NCI-H460 (cell line): Measurements from ENCODE around the gene TRPM8. TPM values are rescaled to one million over a fixed set of nuclear protein-coding genes. Genes with fewer than 3 reads are reported as not detected.

Source experiments
- DNase-seq: peaks from one replicate; pipeline ENCODE4 v3.0.0-alpha.2; 2016; ENCODE audit warnings: low read depth; ENCODE audit errors: extremely low read depth
- total RNA-seq: library from RNA; depleted of rRNA; stranded (reverse); fragments of >200 nt; shearing (Covaris generic); gene quantifications from 2 replicates; pipeline ENCODE4 v1.2.3, GENCODE V29; 2014

TRPM8 gene
- total RNA-seq, 1 experiment from 2014 or later, result not detected

DNA sequence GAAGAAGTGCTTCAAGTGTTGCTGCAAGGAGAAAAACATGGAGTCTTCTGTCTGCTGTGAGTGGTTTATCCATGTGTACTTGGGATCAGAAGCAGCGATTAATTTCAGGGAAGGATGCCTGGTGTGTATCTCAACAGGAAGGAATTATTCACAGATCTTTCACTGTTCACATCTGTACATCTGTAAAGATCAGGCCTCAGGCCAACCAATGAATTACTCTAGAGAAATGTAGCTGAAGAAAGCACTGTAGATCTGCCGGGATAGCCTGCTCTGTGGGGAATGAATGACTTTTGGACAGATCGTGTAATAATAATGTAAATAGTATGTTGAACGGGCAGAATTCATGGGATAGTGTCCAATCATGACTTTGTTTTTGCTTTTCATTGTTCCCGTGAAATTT lies 79.3 kb downstream of the TRPM8 start:
- no peak for DNase-seq

DNA sequence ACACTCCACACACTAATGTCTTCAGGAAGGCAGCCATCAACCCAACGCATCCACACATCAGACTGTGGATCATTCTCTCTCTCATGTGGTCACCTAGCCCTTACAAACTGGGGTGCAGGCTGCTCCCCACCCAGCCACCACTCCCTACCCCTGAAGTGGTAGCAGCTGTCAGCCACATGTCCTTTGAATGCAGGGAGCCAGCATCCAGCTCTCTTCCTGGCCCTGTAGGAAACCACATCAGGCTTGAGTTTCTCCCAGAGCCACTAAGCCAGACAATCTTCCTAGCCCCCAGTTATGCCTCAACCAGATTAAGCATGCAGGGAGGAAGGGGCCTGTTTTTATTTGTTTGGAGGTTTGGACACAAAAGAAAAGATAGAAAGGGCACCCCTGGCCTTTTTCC lies 80.5 kb downstream of the TRPM8 start:
- DNase-seq, result no peak

DNA sequence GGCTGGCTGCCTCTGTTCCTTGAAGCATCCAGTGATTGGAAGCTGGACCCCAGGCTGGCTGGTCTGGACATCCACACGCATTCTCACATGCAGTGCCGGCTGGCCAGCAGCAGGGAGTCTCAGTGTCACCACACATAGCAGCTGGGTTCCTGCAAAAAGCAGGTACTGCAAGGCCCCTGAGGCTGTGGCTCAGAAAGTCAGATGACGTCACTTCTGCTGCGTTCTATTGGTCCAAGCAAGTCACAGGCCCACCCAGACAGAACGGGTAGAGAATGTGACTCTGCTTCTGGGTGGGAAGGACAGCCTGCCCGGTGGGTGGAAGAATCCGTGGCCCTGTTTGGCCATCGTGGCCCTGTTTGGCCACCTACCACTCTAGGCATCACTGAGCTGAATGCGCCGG lies 82.0 kb downstream of the TRPM8 start:
- DNase-seq, result no peak

DNA sequence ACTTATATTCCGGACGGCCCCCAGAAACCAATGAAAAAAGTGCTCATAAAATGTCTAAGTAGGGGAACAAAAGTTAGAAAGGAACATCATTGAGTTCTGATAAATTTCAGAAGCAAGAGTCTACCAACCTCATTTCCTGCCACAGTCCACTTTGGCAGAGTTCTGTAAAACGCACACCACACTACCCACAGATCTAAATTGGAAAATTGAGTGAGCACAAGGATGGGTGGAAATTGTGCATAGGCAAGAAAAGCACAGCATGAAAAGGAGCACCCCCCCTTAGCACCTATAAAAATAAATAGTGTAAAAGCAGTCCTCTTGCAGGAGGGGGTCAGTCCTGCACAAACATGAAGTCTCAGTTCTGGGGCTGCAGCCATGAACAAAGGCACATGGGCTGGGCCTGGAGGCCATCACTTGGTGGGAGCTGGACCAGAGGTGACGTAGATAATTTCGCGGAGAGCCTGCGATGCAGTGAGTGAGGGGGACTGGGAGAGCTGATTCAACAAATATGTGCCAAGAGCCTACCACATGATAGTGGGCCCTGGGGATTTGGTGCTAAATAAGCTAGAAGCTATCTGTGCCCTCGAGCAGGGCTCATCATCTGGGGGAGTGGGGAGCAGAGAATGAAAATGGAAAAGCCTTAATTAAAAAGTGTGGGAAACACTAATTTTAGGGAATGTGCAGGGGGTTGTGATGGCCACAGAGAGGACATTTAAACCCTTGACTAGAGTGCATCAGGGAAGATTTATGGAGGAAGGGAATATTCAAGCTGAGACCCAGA lies 84.4 kb downstream of the TRPM8 start:
- DNase-seq, result no peak

DNA sequence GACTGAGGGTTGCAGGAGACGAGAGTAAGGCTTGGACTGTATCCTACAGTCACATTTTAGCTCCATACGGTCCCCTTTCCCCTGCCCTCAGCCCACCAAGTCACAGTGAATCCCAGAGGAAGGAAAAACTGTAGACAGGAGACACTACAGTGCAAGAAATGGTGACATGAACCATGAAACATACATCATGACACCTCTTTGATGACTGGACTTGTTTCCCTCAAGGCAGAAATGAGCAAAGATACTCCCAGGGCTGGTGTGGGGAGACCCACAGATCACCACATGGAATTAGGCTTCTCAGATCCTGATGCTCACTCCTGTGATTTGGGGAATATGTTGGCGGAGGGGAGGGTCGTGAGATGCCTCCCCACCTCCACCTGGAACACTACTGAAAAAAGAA lies 85.1 kb downstream of the TRPM8 start:
- no peak for DNase-seq

DNA sequence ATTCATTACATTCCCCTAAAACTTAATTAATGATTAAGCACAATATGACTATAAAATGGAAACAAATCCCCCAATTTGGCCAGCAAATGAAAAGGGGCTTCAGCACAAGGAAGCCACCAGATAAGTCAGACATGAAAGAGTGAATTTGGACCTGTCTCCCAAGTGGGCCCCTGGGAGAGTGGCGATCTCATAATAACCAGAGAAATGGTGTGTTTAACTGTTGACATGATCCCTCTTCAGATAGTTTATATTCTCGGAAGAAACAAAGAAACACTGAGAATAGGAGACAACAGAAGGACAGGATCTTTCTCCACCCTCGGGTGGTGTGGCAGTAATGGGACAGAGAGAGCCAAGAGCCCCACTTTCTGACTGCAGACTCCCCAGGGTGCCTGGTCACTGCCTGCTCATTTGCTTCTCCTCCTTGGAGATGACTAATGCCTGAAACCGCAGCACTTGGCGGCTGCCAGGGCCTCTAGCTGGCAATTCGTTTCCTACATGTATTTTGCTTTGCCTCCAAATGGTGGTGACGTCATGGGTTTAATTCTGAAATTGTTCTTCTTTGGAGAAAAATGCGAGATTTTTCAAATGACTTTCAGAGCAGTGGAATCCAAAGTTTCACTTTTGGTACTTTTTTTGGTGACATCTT lies 86.9 kb downstream of the TRPM8 start:
- DNase-seq, result peak; percentile 42

DNA sequence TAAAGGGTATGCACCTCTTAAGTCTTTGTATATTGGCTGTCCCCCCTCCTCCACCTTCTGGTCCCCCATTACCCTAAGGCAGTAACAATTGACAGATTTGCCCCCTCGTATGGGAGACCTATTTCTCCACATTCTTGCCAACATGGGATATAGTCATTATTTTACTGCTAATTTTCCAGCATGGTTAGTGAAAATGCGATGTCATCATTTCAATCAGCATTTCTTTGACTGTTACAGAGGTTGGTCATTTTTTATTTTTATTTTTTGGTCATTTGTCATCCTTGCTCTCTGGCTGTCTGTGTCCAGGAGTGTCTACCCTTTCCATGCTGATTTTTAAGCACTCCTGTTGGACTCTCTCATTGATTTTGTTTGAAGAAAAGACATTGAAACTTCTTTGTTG lies 88.0 kb downstream of the TRPM8 start:
- no peak for DNase-seq

DNA sequence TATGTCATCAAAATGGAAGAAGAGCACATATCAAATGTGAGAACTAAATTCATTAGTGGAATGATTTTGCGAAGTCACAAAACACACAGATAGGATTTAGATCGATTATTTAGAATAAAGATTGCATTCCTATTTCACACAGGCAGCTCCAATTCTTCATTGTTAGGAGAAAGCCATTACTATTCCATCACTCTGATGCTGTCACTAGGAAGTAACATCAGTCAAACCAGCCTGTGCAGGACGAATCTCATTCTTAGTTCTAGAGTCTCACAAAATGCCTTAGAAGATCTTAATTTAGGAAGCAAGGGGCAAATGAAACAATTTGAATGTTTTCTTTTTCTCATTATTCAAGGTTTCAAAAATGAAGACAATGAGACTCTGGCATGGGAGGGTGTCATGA lies 89.3 kb downstream of the TRPM8 start:
- DNase-seq, result no peak

DNA sequence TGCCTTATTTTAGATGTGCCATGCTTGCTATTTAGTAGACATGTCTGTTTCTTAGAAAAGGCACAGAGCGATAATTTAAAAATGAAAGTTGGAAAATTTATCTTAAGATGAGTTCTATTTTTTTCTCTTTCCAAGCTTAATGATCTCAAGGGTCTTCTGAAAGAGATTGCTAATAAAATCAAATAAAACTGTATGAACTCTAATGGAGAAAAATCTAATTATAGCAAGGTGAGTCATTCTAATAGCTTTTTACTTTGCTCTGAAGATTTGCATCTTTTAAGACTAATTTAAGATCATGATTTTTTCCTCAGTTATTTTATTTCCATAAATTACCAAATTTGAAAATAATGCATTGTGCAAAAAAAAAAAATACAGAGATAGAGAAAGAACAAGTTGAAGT lies 97.3 kb downstream of the TRPM8 start:
- no peak for DNase-seq

DNA sequence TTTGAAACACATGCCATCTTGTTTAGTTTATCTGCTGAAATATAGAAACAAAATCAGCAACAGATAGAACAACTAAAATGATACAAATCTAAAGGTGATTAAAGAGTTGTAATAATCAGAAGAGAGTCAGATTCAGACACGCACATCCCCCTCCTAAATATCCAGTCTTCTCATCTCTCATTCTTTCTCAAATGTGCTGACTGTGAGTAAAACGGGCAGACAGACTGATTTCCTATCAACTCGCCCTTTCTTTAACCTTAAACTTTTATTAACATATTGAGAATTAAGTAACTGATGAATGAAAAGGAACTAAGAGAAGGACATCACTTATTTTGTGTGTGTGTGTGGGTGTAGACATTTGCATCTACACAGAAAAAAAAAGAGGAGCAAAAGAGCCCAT lies 98.7 kb downstream of the TRPM8 start:
- no peak for DNase-seq

DNA sequence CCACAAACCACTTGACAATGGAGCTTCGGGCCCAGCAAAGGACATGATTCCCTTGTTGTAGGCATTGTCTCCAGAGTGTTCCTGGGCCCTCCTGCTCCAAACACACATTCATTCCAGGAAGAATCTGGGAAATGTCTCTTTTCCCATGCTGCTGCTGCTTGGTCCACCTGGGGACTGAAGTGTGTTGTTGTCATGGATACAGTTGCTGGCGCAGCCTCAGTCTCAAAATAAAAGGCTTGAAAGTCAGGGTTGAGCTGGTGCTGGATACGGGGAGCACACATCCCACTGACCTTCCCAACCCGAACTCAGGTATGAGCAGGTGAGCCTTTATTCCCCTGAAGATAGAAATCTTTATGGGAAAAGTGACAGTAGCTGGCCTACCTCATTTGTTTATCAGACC lies 102.7 kb downstream of the TRPM8 start:
- DNase-seq, result no peak

DNA sequence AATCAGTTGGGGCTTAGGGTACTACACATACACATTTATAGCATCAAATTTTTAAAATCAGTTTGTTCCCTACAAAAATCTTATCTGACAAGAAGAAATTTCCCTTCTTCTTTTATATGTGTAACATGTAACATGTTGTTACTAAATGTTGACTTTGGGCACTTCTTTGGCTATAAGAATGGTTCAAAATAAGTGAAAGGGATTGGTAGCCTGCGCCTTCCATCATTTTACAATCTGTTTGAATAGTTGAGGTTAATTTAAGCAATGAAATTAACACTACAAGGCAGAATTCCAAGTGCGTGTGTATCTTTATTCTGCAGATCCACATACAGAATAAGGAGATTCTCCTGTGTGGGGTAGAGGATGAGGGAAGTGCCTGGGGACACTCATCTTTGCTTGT lies 103.2 kb downstream of the TRPM8 start:
- no peak for DNase-seq

DNA sequence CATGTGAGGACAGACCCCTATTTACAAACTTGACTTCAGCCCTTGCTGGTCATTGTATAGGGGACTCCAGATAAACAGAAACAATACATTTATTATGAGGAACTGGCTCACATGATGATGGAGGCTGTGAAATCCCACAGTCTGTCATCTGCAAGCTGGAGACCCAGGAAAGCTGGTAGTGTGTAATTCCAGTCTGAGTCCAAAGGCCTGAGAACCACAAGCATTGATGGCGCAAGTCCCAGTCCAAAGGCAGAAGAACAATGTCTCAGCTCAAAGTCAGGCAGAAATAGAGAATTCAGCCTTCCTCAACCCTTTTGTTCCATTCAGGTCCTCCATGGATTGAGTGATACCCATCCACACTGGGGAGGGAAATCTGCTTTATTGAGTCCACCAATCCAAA lies 105.3 kb downstream of the TRPM8 start:
- no peak for DNase-seq

DNA sequence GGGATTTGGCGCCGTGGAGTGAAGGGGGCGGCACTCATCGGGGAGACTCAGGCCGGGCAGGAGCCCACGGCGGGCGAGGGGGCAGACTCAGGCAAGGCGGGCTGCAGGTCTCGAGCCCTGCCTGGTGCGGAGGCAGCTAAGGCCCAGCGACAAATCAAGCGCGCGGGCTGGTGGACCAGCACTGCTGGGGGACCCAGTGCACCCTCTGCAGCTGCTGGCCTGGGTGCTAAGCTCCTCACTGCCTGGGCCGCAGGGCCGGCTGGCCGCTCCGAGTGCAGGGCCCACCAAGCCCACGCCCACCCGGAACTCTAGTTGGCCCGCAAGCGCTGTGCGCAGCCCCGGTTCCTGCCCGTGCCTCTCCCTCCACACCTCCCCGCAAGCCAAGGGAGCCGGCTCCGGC lies 107.1 kb downstream of the TRPM8 start:
- DNase-seq, result no peak

DNA sequence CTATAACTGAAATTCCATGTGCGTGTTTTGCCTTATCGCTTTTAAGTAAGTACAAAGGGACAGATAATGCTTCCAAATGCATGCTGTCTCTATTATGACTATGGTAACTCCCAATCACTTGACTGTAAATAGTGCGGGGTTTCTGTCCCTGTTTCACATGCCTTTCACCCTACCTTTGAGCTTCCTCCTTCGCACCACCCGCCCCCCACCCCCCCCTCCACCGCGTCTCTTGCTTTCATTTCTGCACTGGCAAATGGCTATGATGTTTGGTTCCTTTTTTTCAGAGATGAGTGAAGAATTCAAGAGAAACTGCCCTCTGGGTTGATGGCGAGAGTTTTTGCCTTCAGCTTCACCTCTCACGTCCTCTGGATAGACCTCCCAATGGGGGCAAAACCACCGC lies 108.3 kb downstream of the TRPM8 start:
- no peak for DNase-seq

DNA sequence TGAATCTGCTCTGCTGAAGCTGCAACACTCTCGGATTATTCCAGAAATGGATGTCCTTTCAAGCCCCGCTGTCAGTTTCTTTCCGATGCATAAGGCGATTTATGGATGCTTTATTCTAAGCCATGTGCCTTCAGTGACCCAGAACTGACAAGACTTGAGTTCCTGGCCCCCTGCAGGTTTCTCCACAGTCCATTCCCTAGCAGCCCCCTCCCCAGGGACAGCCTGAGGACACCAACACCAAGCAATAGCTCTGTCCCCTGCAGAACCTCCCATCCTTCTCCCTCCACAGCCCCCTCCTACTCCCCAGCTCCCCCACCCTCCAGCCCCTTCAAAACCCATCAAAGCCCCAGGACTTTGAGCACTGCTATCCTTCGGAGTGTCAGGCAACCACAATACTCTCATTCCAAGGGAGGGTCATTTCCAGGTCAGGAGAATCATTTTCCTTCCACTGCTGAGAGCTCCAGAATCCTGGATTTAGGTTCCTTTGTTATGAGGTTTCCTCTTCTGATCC lies 108.8 kb downstream of the TRPM8 start:
- no peak for DNase-seq

DNA sequence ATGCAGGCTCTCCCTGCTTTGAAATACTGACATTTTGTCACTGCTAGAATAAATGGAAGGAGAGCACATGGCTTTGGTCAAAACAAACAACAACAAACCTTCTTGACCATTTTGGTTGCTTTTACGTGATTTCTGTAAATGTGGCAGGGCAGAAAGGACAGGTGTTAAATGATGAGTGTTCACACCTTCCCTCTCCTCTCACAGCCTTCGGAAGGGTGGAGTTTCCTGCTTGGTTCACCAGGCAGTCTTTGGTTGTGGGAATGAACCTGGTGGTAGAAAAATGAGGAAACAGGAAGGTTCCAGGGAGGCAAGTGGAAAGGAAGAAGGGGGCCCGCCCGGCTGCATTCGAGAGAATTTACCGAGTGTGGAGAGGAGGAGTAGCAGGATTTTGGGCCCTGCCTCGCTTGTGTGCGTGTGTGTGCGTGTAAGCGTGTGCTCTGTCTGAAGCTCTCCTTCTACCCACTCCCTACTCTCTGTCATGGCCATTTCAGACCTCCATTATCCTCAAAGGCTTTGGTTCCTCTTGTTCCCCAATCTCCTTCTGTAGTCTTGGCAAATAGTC lies 109.6 kb downstream of the TRPM8 start:
- no peak for DNase-seq

DNA sequence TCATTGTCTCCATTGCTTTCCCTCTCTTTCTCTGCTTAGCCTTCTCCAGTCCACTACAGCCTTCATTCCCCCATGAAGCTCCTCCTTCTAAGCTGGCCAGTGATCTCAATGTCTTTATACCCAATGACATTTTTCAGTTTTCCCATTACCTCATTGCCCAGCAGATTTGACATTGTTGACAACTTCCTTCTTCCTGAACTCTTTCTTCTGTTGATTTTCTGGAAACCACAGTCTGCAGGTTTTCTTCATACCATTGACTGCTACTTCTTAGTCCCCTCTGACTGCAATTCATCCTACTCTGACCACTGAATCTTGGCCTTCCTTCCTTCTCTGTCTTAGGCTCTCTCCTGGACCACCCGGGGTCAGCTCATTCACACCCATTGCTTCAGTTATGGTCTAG lies 110.5 kb downstream of the TRPM8 start:
- DNase-seq, result no peak

DNA sequence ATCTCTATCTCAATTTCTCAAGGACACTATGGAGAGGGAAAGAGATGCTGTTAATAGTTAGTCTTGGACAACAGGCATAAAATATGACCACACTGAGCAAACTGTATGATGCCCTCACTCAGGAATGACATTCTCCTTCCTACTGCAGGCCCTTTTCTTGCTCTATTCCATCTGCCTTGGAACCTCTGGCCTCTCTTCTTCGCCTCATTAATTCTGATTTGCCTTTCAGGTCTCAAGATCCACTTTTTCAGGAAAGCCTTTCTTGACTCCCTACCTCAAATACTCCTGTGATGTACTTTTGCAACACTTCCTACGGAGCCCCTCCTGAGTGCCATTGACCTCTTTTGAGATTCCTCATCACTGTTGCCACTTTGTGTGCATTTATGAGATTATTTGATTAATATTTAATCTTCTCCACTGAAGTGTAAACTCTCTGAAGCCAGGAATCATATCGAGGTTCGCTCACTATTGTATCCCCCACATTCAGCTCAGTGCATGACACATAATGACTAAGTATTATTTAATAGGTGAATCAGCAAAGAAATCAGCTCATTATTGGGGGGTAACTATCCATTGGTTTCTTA lies 112.1 kb downstream of the TRPM8 start:
- no peak for DNase-seq

DNA sequence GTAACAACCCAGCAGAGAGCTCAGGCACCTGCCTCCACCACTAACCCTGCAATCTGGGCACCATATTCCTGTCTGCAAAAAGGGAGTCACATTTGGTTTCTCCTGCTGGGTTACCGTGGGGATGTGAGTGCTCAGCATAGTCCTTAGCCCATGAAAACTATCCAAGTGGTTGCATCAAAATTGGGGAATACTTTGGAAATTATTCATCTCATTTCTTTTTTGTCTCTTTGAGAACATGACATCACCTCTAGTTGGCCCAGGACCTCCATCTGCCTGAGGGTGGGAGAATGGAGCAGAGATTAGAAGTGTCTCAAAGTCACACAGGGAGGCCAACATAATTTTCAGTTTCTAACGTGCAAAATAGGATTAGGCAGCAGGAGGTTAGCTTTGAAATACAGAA lies 114.0 kb downstream of the TRPM8 start:
- DNase-seq, result no peak

DNA sequence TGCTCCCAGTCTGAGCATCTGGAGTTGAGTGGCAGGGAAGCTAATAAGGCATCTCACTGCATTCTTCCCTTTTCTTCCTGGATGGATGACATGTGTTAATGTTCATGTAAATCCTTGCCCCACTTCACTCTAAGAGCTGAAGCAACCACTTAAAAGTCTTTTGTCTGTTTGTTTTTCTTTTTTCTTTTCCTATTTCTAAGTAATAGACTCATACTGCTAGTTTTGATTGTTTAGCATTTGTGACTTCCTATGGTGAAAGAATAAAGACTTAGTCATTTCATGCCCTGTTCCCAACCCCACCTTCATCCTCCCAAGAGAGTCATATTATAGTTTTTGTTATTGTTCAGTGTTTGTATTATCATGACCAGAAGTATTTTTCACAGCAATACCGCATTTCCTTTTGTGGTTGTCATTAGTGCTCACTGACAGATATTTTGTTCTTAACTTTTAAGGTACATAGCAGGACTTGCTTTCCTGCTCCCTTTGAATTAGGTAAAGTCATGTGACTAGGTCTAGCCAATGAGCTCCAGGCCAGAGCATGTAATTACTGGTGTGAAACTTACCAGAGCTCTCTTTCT lies 115.2 kb downstream of the TRPM8 start:
- DNase-seq, result no peak
